H1 (cell line): ENCODE data around the gene B3GAT2. TPM values are rescaled to one million over a fixed set of nuclear protein-coding genes. Genes with fewer than 3 reads are reported as not detected.

ENCODE experiments used
- CTCF ChIA-PET: fragments of 300-600 bp; sonication (Branson Sonifier 250); formaldehyde crosslinking; loops from one replicate; lab custom pipeline; 2021; ENCODE audit not compliant: partially characterized antibody; lab: Charles Lee
- POLR2A ChIA-PET: fragments of 300-600 bp; sonication (Branson Sonifier 250); formaldehyde crosslinking; loops from one replicate; lab custom pipeline; 2021; ENCODE audit warnings: inconsistent platforms; ENCODE audit not compliant: partially characterized antibody; lab: Charles Lee
- DNase-seq, 2 experiments: peaks; one replicate each; pipeline versions ENCODE4 v3.0.0 to v3.0.0-alpha.2; 2010 to 2022; ENCODE audit warnings: low spot score in 2 of 2, low read depth in 1 of 2, mixed read lengths in 1 of 2
- FAIRE-seq: peaks from 2 replicates; lab custom pipeline; 2011; peaks lifted over from hg19 to GRCh38; lab: Jason Lieb, UNC
- H2AFZ ChIP-seq: 2 replicates; pipeline ENCODE4 v1.8.1; 2012; ENCODE audit warnings: low read length, inconsistent platforms
- H2AK5ac ChIP-seq: 2 replicates; pipeline ENCODE4 v1.6.1; 2013; ENCODE audit warnings: low read depth, low read length
- H2BK120ac ChIP-seq: replicated peaks from 2 replicates; pipeline ENCODE3; 2013; ENCODE audit warnings: low read depth, low read length, inconsistent platforms
- H2BK12ac ChIP-seq: 2 replicates; pipeline ENCODE4 v1.6.1; 2013; ENCODE audit warnings: low read depth, low read length
- H2BK15ac ChIP-seq: 2 replicates; pipeline ENCODE4 v1.6.1; 2013; ENCODE audit warnings: low read length
- H2BK20ac ChIP-seq: 2 replicates; pipeline ENCODE4 v1.6.1; 2013; ENCODE audit warnings: low read length
- H2BK5ac ChIP-seq: 2 replicates; pipeline ENCODE4 v1.6.1; 2013; ENCODE audit warnings: low read depth, low read length
- H3K14ac ChIP-seq: 2 replicates; pipeline ENCODE4 v1.6.1; 2013; ENCODE audit warnings: inconsistent platforms; ENCODE audit not compliant: insufficient read length
- H3K18ac ChIP-seq: 2 replicates; pipeline ENCODE4 v1.6.1; 2013; ENCODE audit warnings: low read length; ENCODE audit errors: extremely low read depth
- H3K23ac ChIP-seq: 2 replicates; pipeline ENCODE4 v1.6.1; 2013; ENCODE audit warnings: inconsistent platforms; ENCODE audit not compliant: insufficient read length
- H3K23me2 ChIP-seq: 2 replicates; pipeline ENCODE4 v1.6.1; 2013; ENCODE audit warnings: low read depth, low read length
- H3K27ac ChIP-seq: 2 replicates; pipeline ENCODE4 v1.6.1; 2011; ENCODE audit warnings: low read depth, low read length, inconsistent platforms
- H3K27me3 ChIP-seq, 4 experiments: replicated peaks in 1 of 4; 1 replicate in 1 of 4; 2 replicates in 3 of 4; pipeline versions ENCODE4 v1.6.1 to v1.8.1; 2011 to 2013; ENCODE audit warnings: low read length in 3 of 4, mild to moderate bottlenecking in 3 of 4, inconsistent platforms in 2 of 4, mixed read lengths in 2 of 4, moderate library complexity in 1 of 4; ENCODE audit not compliant: control insufficient read depth in 3 of 4, insufficient read depth in 3 of 4; ENCODE audit errors: extremely low read depth in 1 of 4
- H3K36me3 ChIP-seq, 4 experiments: 2 replicates each; pipeline versions ENCODE4 v1.6.1 to v1.8.1; 2011 to 2013; ENCODE audit warnings: mild to moderate bottlenecking in 4 of 4, low read length in 3 of 4, moderate library complexity in 2 of 4, control low read depth in 1 of 4, inconsistent platforms in 1 of 4; ENCODE audit not compliant: insufficient read depth in 4 of 4, control insufficient read depth in 2 of 4
- H3K4ac ChIP-seq: replicated peaks from 2 replicates; pipeline ENCODE3; 2013; ENCODE audit warnings: low read length, low read depth, mixed read lengths, inconsistent platforms; ENCODE audit not compliant: insufficient read length
- H3K4me1 ChIP-seq, 4 experiments: replicated peaks in 1 of 4; 1 replicate in 1 of 4; 2 replicates in 3 of 4; pipeline versions ENCODE4 v1.6.1 to v1.8.1; 2011 to 2013; ENCODE audit warnings: low read length in 3 of 4, inconsistent platforms in 2 of 4, mixed read lengths in 1 of 4; ENCODE audit not compliant: insufficient read depth in 4 of 4, control insufficient read depth in 3 of 4
- H3K4me2 ChIP-seq, 2 experiments: 2 replicates each; pipeline versions ENCODE4 v1.6.1 to v1.8.1; 2011 to 2013; ENCODE audit warnings: low read depth in 2 of 2, low read length in 2 of 2, control low read depth in 1 of 2, inconsistent platforms in 1 of 2, mild to moderate bottlenecking in 1 of 2; ENCODE audit not compliant: insufficient read depth in 1 of 2
- H3K4me3 ChIP-seq, 4 experiments: fragments of 200-600, 300-600 bp in 1 of 4; sonication (generic), shearing (Covaris generic), sonication (Bioruptor Twin) in 1 of 4; 2 replicates each; pipeline versions ENCODE4 v1.5.1 to v1.8.1; 2011 to 2016; ENCODE audit warnings: low read length in 4 of 4, low read depth in 3 of 4, control low read depth in 2 of 4, inconsistent platforms in 2 of 4, mild to moderate bottlenecking in 2 of 4, mixed read lengths in 1 of 4, moderate library complexity in 1 of 4; ENCODE audit not compliant: insufficient read depth in 2 of 4; ENCODE audit errors: extremely low read depth in 1 of 4
- H3K56ac ChIP-seq: replicated peaks from 2 replicates; pipeline ENCODE3; 2013; ENCODE audit warnings: low read depth, mild to moderate bottlenecking, mixed read lengths, low read length, inconsistent platforms; ENCODE audit not compliant: insufficient read length
- H3K79me1 ChIP-seq: 2 replicates; pipeline ENCODE4 v1.6.1; 2013; ENCODE audit warnings: low read depth, low read length, control low read depth
- H3K79me2 ChIP-seq, 2 experiments: 2 replicates each; pipeline versions ENCODE4 v1.6.1 to v1.8.1; 2012 to 2013; ENCODE audit warnings: low read length in 2 of 2, mild to moderate bottlenecking in 2 of 2, inconsistent platforms in 1 of 2; ENCODE audit not compliant: insufficient read depth in 2 of 2, control insufficient read depth in 1 of 2
- H3K9ac ChIP-seq, 4 experiments: replicated peaks in 1 of 4; 1 replicate in 1 of 4; 2 replicates in 3 of 4; pipeline versions ENCODE4 v1.6.1 to v1.8.1; 2011 to 2013; ENCODE audit warnings: low read depth in 3 of 4, low read length in 3 of 4, control low read depth in 2 of 4, mild to moderate bottlenecking in 2 of 4, moderate library complexity in 2 of 4, inconsistent platforms in 1 of 4; ENCODE audit errors: extremely low read depth in 1 of 4
- H3K9me3 ChIP-seq, 2 experiments: 2 replicates each; pipeline versions ENCODE4 v1.6.1 to v1.8.1; 2012 to 2013; ENCODE audit warnings: mild to moderate bottlenecking in 2 of 2, moderate library complexity in 2 of 2, control low read depth in 1 of 2, inconsistent platforms in 1 of 2, low read depth in 1 of 2, low read length in 1 of 2, mixed read lengths in 1 of 2; ENCODE audit not compliant: insufficient read depth in 2 of 2
- H4K20me1 ChIP-seq, 2 experiments: replicated peaks in 1 of 2; 2 replicates each; pipeline versions ENCODE3 to v1.8.1; 2011 to 2013; ENCODE audit warnings: inconsistent platforms in 2 of 2, low read length in 2 of 2, mild to moderate bottlenecking in 1 of 2; ENCODE audit not compliant: insufficient read depth in 2 of 2, control insufficient read depth in 1 of 2
- H4K5ac ChIP-seq: 2 replicates; pipeline ENCODE4 v1.6.1; 2013; ENCODE audit warnings: low read length, low read depth, mixed read lengths, inconsistent platforms; ENCODE audit not compliant: insufficient read length
- H4K8ac ChIP-seq: 2 replicates; pipeline ENCODE4 v1.8.0; 2013; ENCODE audit warnings: mild to moderate bottlenecking, moderate library complexity, low read length, inconsistent platforms; ENCODE audit not compliant: insufficient read depth; ENCODE audit errors: extremely low read depth
- H4K91ac ChIP-seq: replicated peaks from 2 replicates; pipeline ENCODE3; 2013; ENCODE audit warnings: low read length, mixed read lengths, inconsistent platforms; ENCODE audit not compliant: insufficient read length
- ASH2L ChIP-seq: fragments of 200-600, 300-600 bp; sonication (generic); IDR thresholded peaks from one replicate; pipeline ENCODE4 v1.7.1; 2017; ENCODE audit warnings: low read length
- BCL11A ChIP-seq, 2 experiments: IDR thresholded peaks; one replicate each; pipeline ENCODE4 v1.6.1; 2011; ENCODE audit warnings: low read depth in 2 of 2, low read length in 2 of 2, mild to moderate bottlenecking in 2 of 2
- CTCF ChIP-seq, 3 experiments: IDR thresholded peaks; 1 replicate in 2 of 3; 2 replicates in 1 of 3; pipeline versions ENCODE4 v1.5.1 to v1.6.1; 2011; ENCODE audit warnings: low read length in 3 of 3, mild to moderate bottlenecking in 3 of 3, inconsistent platforms in 2 of 3, low read depth in 1 of 3, moderate library complexity in 1 of 3; ENCODE audit not compliant: insufficient read depth in 1 of 3; ENCODE audit errors: control extremely low read depth in 1 of 3
- GTF2F1 ChIP-seq: IDR thresholded peaks from 2 replicates; pipeline ENCODE4 v1.6.1; 2012; ENCODE audit warnings: low read depth, low read length, improper control_type of control experiment, borderline replicate concordance
- RAD21 ChIP-seq, 2 experiments: IDR thresholded peaks in 1 of 2; conservative IDR thresholded peaks in 1 of 2; 2 replicates each; pipeline ENCODE4 v1.6.1; 2011; ENCODE audit warnings: low read depth in 2 of 2, low read length in 2 of 2, improper control_type of control experiment in 1 of 2, inconsistent platforms in 1 of 2, mild to moderate bottlenecking in 1 of 2, moderate library complexity in 1 of 2
- RFX5 ChIP-seq: IDR thresholded peaks from 2 replicates; pipeline ENCODE4 v1.6.1; 2011; ENCODE audit warnings: low read depth, low read length, improper control_type of control experiment, borderline replicate concordance
- SP1 ChIP-seq: IDR thresholded peaks from 2 replicates; pipeline ENCODE4 v1.6.1; 2011; ENCODE audit warnings: low read depth, low read length
- TAF1 ChIP-seq: IDR thresholded peaks from 2 replicates; pipeline ENCODE4 v1.6.1; 2011; ENCODE audit warnings: mild to moderate bottlenecking, low read depth, low read length
- WGBS, 2 experiments: shearing (Covaris generic) in 1 of 2; methylation state at CpG; one replicate each; pipeline versions ENCODE4 v1.1.6 to v1.1.7; 2013 to 2015; ENCODE audit warnings: low lambda C conversion rate in 2 of 2, mixed read lengths in 2 of 2, inconsistent platforms in 1 of 2, low coverage in 1 of 2, missing lambda C conversion rate in 1 of 2; ENCODE audit not compliant: insufficient replicate concordance in 2 of 2, insufficient coverage in 1 of 2, insufficient read length in 1 of 2; ENCODE audit errors: extremely low coverage in 1 of 2, missing lambda C conversion rate in 1 of 2; 5-methylcytosine and 5-hydroxymethylcytosine counted together
- polyA plus RNA-seq, 7 experiments: library from polyadenylated mRNA; depleted of rRNA in 3 of 7; stranded (reverse) in 5 of 7; unstranded in 2 of 7; fragments of >200 nt in 5 of 7; fragments of 200-250 nt in 2 of 7; gene quantifications; 1 replicate in 5 of 7; 2 replicates in 1 of 7; 4 replicates in 1 of 7; pipeline versions ENCODE4 v1.2.1 to v1.2.3, GENCODE V29; 2011 to 2013; ENCODE audit warnings: missing spikeins in 2 of 7, mixed read lengths in 2 of 7
- total RNA-seq: library from RNA; stranded (reverse); fragmentation: NEBNext Ultra II Directional; extraction: Animal tissue kit (Norgen Biotek cat#: 25700); gene quantifications from 2 replicates; pipeline ENCODE4 v1.2.1, GENCODE V29; 2021

B3GAT2 gene
- total and polyA plus RNA-seq, 2 of the 8 experiments (the other 6 are each of a cell fraction or from before 2014, with no cell fraction given): 0.83 to 1.9 TPM

GRCh38 chr6:70884074-70884983 lies 72.5 kb downstream of the B3GAT2 start:
- Histone ChIP-seq H3K79me2 (no peaks in the 10 kb centered on the region), H3K27me3 (no peaks in the 10 kb centered on the region), H3K79me1 (no peaks in the 10 kb centered on the region), H2BK15ac (no peak overlapping the region), H3K4me1 (peaks cover 5 to 17% (median 11%) of the 10 kb centered on the region in 4 experiments), H2BK5ac (no peak overlapping the region), H2BK20ac (peak overlapping the region; percentile 4; the same call in 1 of the 2 replicates), H3K27ac (no peak overlapping the region), H2BK12ac (peak overlapping the region; percentile 64), H3K4ac (no peak overlapping the region), H4K8ac (no peak overlapping the region), H2AFZ (peak overlapping the region; percentile 79; the same call in 1 of the 2 replicates), H3K36me3 (no peaks in the 10 kb centered on the region), H4K20me1 (no peaks in the 10 kb centered on the region), H3K23me2 (no peaks in the 10 kb centered on the region), H3K4me2 (peak overlapping the region in 1 of 2 experiments; percentile 31; a peak in 1 of 4 replicates), H3K18ac (peak overlapping the region; percentile 20; the same call in 1 of the 2 replicates), H3K4me3 (no peak overlapping the region), H4K5ac (no peak overlapping the region), H3K56ac (no peak overlapping the region), H2BK120ac (no peak overlapping the region), H3K9ac (no peak overlapping the region), H3K9me3 (no peaks in the 10 kb centered on the region), H3K23ac (no peak overlapping the region), H4K91ac (peak overlapping the region; percentile 90), H3K14ac (no peak overlapping the region), H2AK5ac (no peak overlapping the region)
- peak; percentile 29 to 89 for DNase-seq
- CTCF ChIA-PET: interaction anchor here (0.7 to 3.9 kb wide), 59 partner anchors 8 to 664 kb away, joined by 3 to 62 read pairs (median 4); partner anchors contain the start of genes B3GAT2, SDHAF4 and SMAP1
- TF ChIP-seq CTCF (IDR thresholded peaks at IDR 0.05; ENCODE audit: control extremely low read depth in 1 of 3, insufficient read depth in 1 of 3, low read depth in 1 of 3, low read length in 3 of 3): peak; percentile 74 to 94 (median 82)
- TF ChIP-seq BCL11A (IDR thresholded peaks at IDR 0.05; ENCODE audit: low read depth in 2 of 2, low read length in 2 of 2): no peak
- peak; percentile 39 for TF ChIP-seq ASH2L
- peak; percentile 91 to 92 for TF ChIP-seq RAD21 (IDR thresholded peaks at IDR 0.05 in 1 of 2, conservative IDR thresholded peaks at IDR 0.05 in 1 of 2; ENCODE audit: low read depth in 2 of 2, low read length in 2 of 2)
- TF ChIP-seq GTF2F1: no peak
- 0 out of 2 replicates have a peak, but pooled peaks have one; percentile 13 for TF ChIP-seq TAF1
- no peak for TF ChIP-seq RFX5
- no peak for TF ChIP-seq SP1
- POLR2A ChIA-PET: interaction anchor here (0.8 to 1.1 kb wide), 2 partner anchors 19 to 471 kb away, joined by 3 read pairs; partner anchors contain the start of gene FAM135A
- 37% methylated on average over 17 of the region's 17 CpGs; no CpG with 5 or more reads in 1 of the 2 experiments for WGBS, 2 experiments
- peak; percentile 89 for FAIRE-seq
